Loucy (cell line): Measurements from ENCODE around the gene NPPA.

Source experiments
- H2AFZ ChIP-seq: fragments of 200-600 bp; sonication (generic); 2 replicates; pipeline ENCODE4 v1.6.0; 2016; ENCODE audit warnings: antibody characterized with exemption, mild to moderate bottlenecking, low read length, moderate library complexity
- H3F3A ChIP-seq: fragments of 200-600 bp; 2 replicates; pipeline ENCODE4 v1.6.0; 2016; ENCODE audit warnings: antibody characterized with exemption, low read depth, mild to moderate bottlenecking
- H3K27me3 ChIP-seq: fragments of 200-600 bp; sonication (generic); 2 replicates; pipeline ENCODE4 v1.6.1; 2014; ENCODE audit warnings: low read length, mild to moderate bottlenecking; ENCODE audit not compliant: insufficient read depth, poor library complexity, severe bottlenecking
- H3K36me3 ChIP-seq: fragments of 200-600 bp; sonication (generic); 2 replicates; pipeline ENCODE4 v1.6.1; 2016; ENCODE audit warnings: low read length; ENCODE audit not compliant: insufficient read depth
- H3K4me1 ChIP-seq: fragments of 200-600 bp; sonication (generic); 2 replicates; pipeline ENCODE4 v1.5.1; 2014; ENCODE audit warnings: low read length, mild to moderate bottlenecking; ENCODE audit not compliant: insufficient read depth, poor library complexity, severe bottlenecking
- H3K4me2 ChIP-seq: fragments of 200-600 bp; sonication (generic); 2 replicates; pipeline ENCODE4 v1.6.0; 2014; ENCODE audit warnings: antibody characterized with exemption, low read length, low read depth, mild to moderate bottlenecking; ENCODE audit not compliant: poor library complexity, severe bottlenecking
- H3K4me3 ChIP-seq: fragments of 200-600 bp; sonication (generic); 2 replicates; pipeline ENCODE4 v1.5.1; 2014; ENCODE audit warnings: low read length, mild to moderate bottlenecking, mixed read lengths; ENCODE audit not compliant: poor library complexity, severe bottlenecking
- H3K79me2 ChIP-seq: fragments of 200-600 bp; sonication (generic); 2 replicates; pipeline ENCODE4 v1.6.1; 2014; ENCODE audit warnings: low read length; ENCODE audit not compliant: insufficient read depth
- H3K9ac ChIP-seq: fragments of 200-600 bp; sonication (generic); 2 replicates; pipeline ENCODE4 v1.6.0; 2014; ENCODE audit warnings: mild to moderate bottlenecking, low read depth, low read length, moderate library complexity; ENCODE audit not compliant: poor library complexity, severe bottlenecking
- H3K9me2 ChIP-seq: fragments of 200-600 bp; sonication (generic); replicated peaks from 2 replicates; pipeline ENCODE4 v1.6.1; 2016; ENCODE audit warnings: low read depth, low read length, mixed read lengths
- H3K9me3 ChIP-seq: fragments of 200-600 bp; sonication (generic); 2 replicates; pipeline ENCODE4 v1.6.1; 2014; ENCODE audit warnings: mild to moderate bottlenecking, antibody characterized with exemption, low read length, low read depth; ENCODE audit not compliant: insufficient read depth
- H4K20me1 ChIP-seq: fragments of 200-600 bp; sonication (generic); 2 replicates; pipeline ENCODE4 v1.6.0; 2014; ENCODE audit warnings: antibody characterized with exemption, low read length, mild to moderate bottlenecking; ENCODE audit not compliant: insufficient read depth, poor library complexity, severe bottlenecking
- EZH2phosphoT487 ChIP-seq: fragments of 200-600 bp; IDR thresholded peaks from 2 replicates; pipeline ENCODE4 v1.6.1; 2018; ENCODE audit warnings: antibody characterized with exemption, mild to moderate bottlenecking, moderate library complexity, borderline replicate concordance
- TF ChIP-seq, protein P1 (sequence below): fragments of 200-600 bp; sonication (generic); conservative IDR thresholded peaks from 2 replicates; pipeline ENCODE4 v1.5.1; 2014; ENCODE audit warnings: mild to moderate bottlenecking, antibody characterized with exemption, low read length

The NPPA gene

DNA sequence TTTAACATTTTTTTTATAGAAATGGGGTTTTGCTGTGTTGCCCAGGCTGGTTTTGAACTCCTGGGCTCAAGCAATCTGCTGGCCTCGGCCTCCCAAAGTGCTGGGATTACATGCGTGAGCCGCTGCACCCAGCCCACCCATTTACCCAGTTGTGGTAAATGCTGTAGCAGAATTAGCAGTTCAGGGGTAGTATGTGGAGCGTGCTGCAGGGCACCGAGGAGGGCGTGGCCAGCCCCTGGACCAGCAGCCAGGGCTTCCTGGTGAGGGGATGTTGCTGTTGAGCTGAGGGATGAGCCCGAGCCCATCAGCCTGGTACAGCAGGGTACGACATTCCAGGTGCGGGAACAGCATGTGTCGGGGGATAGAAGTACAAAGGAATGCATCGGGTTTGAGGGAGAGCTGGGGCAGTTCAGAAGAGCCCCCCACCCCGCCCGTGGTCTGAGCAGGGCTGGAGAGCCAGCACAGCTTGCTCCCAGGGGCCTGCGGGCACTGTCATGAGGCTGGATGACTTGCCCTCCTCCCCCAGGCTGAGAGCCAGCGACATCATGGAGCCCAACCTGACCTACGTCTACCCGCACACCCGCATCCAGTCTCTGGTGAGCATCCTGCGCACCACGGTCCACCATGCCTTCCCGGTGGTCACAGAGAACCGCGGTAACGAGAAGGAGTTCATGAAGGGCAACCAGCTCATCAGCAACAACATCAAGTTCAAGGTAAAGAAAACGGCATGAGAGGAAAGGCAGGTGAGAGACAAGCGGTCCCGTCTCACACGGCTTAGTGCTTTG is 11.9 kb downstream of the NPPA start:
- H3K4me1 ChIP-seq = peaks cover under 1% of the 10 kb centered on the region
- H3K79me2 ChIP-seq = no peaks in the 10 kb centered on the region
- H3K4me3 ChIP-seq = no peak overlapping the region
- no peak overlapping the region for H2AFZ ChIP-seq
- H3K4me2 ChIP-seq = no peak overlapping the region
- no peaks in the 10 kb centered on the region for H3K27me3 ChIP-seq
- H4K20me1 ChIP-seq = no peaks in the 10 kb centered on the region
- TF ChIP-seq, protein P1, sequence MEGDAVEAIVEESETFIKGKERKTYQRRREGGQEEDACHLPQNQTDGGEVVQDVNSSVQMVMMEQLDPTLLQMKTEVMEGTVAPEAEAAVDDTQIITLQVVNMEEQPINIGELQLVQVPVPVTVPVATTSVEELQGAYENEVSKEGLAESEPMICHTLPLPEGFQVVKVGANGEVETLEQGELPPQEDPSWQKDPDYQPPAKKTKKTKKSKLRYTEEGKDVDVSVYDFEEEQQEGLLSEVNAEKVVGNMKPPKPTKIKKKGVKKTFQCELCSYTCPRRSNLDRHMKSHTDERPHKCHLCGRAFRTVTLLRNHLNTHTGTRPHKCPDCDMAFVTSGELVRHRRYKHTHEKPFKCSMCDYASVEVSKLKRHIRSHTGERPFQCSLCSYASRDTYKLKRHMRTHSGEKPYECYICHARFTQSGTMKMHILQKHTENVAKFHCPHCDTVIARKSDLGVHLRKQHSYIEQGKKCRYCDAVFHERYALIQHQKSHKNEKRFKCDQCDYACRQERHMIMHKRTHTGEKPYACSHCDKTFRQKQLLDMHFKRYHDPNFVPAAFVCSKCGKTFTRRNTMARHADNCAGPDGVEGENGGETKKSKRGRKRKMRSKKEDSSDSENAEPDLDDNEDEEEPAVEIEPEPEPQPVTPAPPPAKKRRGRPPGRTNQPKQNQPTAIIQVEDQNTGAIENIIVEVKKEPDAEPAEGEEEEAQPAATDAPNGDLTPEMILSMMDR = no peak
- TF ChIP-seq EZH2phosphoT487 = no peak
- peaks cover 88% of the 10 kb centered on the region; the same call in 1 of the 2 replicates for H3K36me3 ChIP-seq
- no peaks in the 10 kb centered on the region for H3K9me2 ChIP-seq
- H3F3A ChIP-seq = no peaks in the 10 kb centered on the region
- no peaks in the 10 kb centered on the region for H3K9me3 ChIP-seq
- H3K9ac ChIP-seq = no peak overlapping the region

DNA sequence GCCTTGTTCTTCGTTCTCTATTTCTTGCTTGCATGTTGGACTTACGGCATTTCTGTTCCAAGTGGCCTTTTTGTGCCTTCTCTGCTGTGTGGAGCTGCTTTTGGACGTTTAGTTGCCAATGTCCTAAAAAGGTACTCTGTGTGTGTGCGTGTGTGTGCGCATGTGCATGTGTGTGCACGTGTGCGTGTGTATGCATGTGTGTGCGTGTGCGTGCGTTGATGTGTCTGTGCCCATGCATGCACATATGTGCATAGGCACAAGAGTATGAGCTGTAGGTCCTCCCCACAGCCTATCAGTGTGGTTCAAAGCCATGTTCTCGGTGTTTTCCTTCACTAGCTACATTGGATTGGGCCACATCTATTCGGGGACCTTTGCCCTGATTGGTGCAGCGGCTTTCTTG is 13.7 kb downstream of the NPPA start:
- Histone ChIP-seq H4K20me1 (no peaks in the 10 kb centered on the region), H3K4me1 (no peaks in the 10 kb centered on the region), H3K79me2 (no peaks in the 10 kb centered on the region), H3K9me3 (no peaks in the 10 kb centered on the region), H3K4me3 (no peak overlapping the region), H3K36me3 (peaks cover 84% of the 10 kb centered on the region; the same call in 1 of the 2 replicates), H3K4me2 (no peak overlapping the region), H3K9me2 (no peaks in the 10 kb centered on the region), H2AFZ (no peak overlapping the region), H3F3A (no peaks in the 10 kb centered on the region), H3K27me3 (no peaks in the 10 kb centered on the region), H3K9ac (no peak overlapping the region)
- TF ChIP-seq, protein P1 = no peak
- TF ChIP-seq EZH2phosphoT487 = no peak

DNA sequence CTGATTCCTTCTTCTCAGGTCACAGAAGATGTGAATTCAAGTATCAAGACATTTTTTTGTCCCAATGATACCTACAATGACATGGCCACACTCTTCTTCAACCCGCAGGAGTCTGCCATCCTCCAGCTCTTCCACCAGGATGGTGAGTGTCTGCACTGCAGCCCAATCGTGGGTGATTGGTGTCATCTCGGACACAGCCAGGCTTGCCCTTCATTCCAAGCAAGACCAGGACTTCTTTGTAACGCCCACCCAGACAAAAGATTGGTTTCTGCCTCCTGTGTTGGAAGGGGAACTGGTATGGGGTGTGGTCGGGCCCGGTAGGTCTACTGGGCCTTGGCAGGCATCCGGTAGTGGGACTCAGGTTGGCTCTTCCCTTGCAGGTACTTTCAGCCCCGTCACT is 14.1 kb downstream of the NPPA start:
- Histone ChIP-seq H3K4me2 (no peak overlapping the region), H3K9me2 (no peaks in the 10 kb centered on the region), H3K4me1 (no peaks in the 10 kb centered on the region), H3K27me3 (no peaks in the 10 kb centered on the region), H3K79me2 (no peaks in the 10 kb centered on the region), H4K20me1 (no peaks in the 10 kb centered on the region), H3K9me3 (no peaks in the 10 kb centered on the region), H3K9ac (no peak overlapping the region), H3F3A (no peaks in the 10 kb centered on the region), H3K4me3 (no peak overlapping the region), H3K36me3 (peaks cover 88% of the 10 kb centered on the region; the same call in 1 of the 2 replicates), H2AFZ (no peak overlapping the region)
- no peak for TF ChIP-seq EZH2phosphoT487
- TF ChIP-seq, protein P1 = no peak
